Measurements from ENCODE around the gene DNAH5. TPM values are rescaled to one million over a fixed set of nuclear protein-coding genes. Genes with fewer than 3 reads are reported as not detected.

Gene DNAH5
- total and polyA plus RNA-seq, 2 of the 8 experiments (the other 6 are each of a cell fraction or from before 2014, with no cell fraction given) = 0.30 to 0.73 TPM

GRCh38 chr5:13660072-13660471, 284.4 kb downstream of the DNAH5 start (continued):
- TF ChIP-seq EP300 (IDR thresholded peaks at IDR 0.05; ENCODE audit: borderline replicate concordance in 1 of 2, low read depth in 2 of 2, low read length in 2 of 2) = no peak
- no peak for TF ChIP-seq SUZ12 (IDR thresholded peaks at IDR 0.05; ENCODE audit: low read length)

All from H1 (cell line).